OCI-LY7 (cell line): Measurements from ENCODE around the gene SMPDL3B. TPM values are rescaled to one million over a fixed set of nuclear protein-coding genes. Genes with fewer than 3 reads are reported as not detected.

Source experiments
- BruUV-seq: library from RNA; stranded (reverse); fragments of 400-500 nt; replicated peaks from 2 replicates; lab custom pipeline; 2021; lab: Mats Ljungman, UMichigan
- CTCF ChIA-PET: fragments of 300-600 bp; sonication (Branson Sonifier 250); formaldehyde crosslinking; loops from one replicate; lab custom pipeline; 2022; ENCODE audit warnings: antibody characterized with exemption; ENCODE audit not compliant: unreplicated experiment; lab: Charles Lee
- POLR2A ChIA-PET: fragments of 300-600 bp; sonication (Branson Sonifier 250); formaldehyde crosslinking; loops from one replicate; lab custom pipeline; 2022; ENCODE audit warnings: antibody characterized with exemption; lab: Charles Lee
- DNase-seq: peaks from one replicate; pipeline ENCODE4 v3.0.0-alpha.2; 2015; ENCODE audit warnings: low spot score
- H2AFZ ChIP-seq: fragments of 200-600 bp; sonication (generic), shearing (Covaris generic); 2 replicates; pipeline ENCODE4 v1.6.1; 2014; ENCODE audit warnings: mild to moderate bottlenecking, antibody characterized with exemption, low read length, moderate library complexity
- H3K27ac ChIP-seq: fragments of 200-600 bp; sonication (generic); 2 replicates; pipeline ENCODE4 v1.5.1; 2014; ENCODE audit warnings: mixed run types, low read depth, mild to moderate bottlenecking, moderate library complexity, low read length, inconsistent platforms; ENCODE audit not compliant: poor library complexity, severe bottlenecking
- H3K36me3 ChIP-seq: fragments of 200-600 bp; sonication (generic); 2 replicates; pipeline ENCODE4 v1.6.1; 2014; ENCODE audit warnings: mild to moderate bottlenecking, antibody characterized with exemption, low read length, moderate library complexity, mixed read lengths; ENCODE audit not compliant: insufficient read depth
- H3K4me1 ChIP-seq: fragments of 200-600 bp; sonication (generic); 2 replicates; pipeline ENCODE4 v1.5.1; 2014; ENCODE audit warnings: mild to moderate bottlenecking, low read length; ENCODE audit not compliant: insufficient read depth, poor library complexity, severe bottlenecking
- H3K4me2 ChIP-seq: fragments of 200-600 bp; sonication (generic); 2 replicates; pipeline ENCODE4 v1.6.1; 2014; ENCODE audit warnings: mild to moderate bottlenecking, low read length
- H3K4me3 ChIP-seq: fragments of 200-600 bp; sonication (generic); 2 replicates; pipeline ENCODE4 v1.5.1; 2014; ENCODE audit warnings: mild to moderate bottlenecking, low read depth, low read length; ENCODE audit not compliant: poor library complexity, severe bottlenecking
- H3K79me2 ChIP-seq: fragments of 200-600 bp; sonication (generic); 2 replicates; pipeline ENCODE4 v1.6.1; 2016; ENCODE audit warnings: low read depth, mild to moderate bottlenecking, low read length, moderate library complexity, mixed read lengths; ENCODE audit not compliant: insufficient read depth
- H3K9me2 ChIP-seq: fragments of 200-600 bp; sonication (generic); 2 replicates; pipeline ENCODE4 v1.6.1; 2016; ENCODE audit warnings: mild to moderate bottlenecking, low read length, mixed read lengths; ENCODE audit not compliant: insufficient read depth
- H3K9me3 ChIP-seq: fragments of 200-600 bp; sonication (generic); 2 replicates; pipeline ENCODE4 v1.6.1; 2014; ENCODE audit warnings: mild to moderate bottlenecking, mixed run types, low read length, mixed read lengths
- H4K20me1 ChIP-seq: fragments of 200-600 bp; sonication (generic); 2 replicates; pipeline ENCODE4 v1.6.1; 2014; ENCODE audit warnings: mild to moderate bottlenecking, antibody characterized with exemption, low read length, moderate library complexity, mixed read lengths; ENCODE audit not compliant: insufficient read depth
- CTCF ChIP-seq: fragments of 200-600 bp; sonication (generic); conservative IDR thresholded peaks from 2 replicates; pipeline ENCODE4 v1.5.1; 2014; ENCODE audit warnings: mild to moderate bottlenecking, antibody characterized with exemption, low read length, moderate library complexity, mixed read lengths
- EZH2phosphoT487 ChIP-seq: fragments of 200-600 bp; sonication (generic); IDR thresholded peaks from 2 replicates; pipeline ENCODE4 v1.6.1; 2018; ENCODE audit warnings: low read depth, borderline replicate concordance, mild to moderate bottlenecking, mixed run types, antibody characterized with exemption, low read length, moderate library complexity, mixed read lengths
- intact Hi-C: fragments of 100-400 bp; cut with micrococcal nuclease; formaldehyde crosslinking; loops from one replicate; pipeline ENCODE4 v1.10.0; 2022; ENCODE audit not compliant: unreplicated experiment
- total RNA-seq, 2 experiments: library from RNA; depleted of rRNA in 1 of 2; stranded (reverse); fragments of >200 nt in 1 of 2; shearing (Covaris generic) in 1 of 2; gene quantifications; 2 replicates each; pipeline ENCODE4 v1.2.3, GENCODE V29; 2014 to 2022

The SMPDL3B gene
- total RNA-seq, 2 experiments from 2014 or later = 0.19 TPM; not detected in 1

- ChIA-PET CTCF (no interaction called here), POLR2A (interaction anchor here (0.7 kb wide), 2 partner anchors 9 to 157 kb away, joined by 4 read pairs; no protein-coding TSS in a partner anchor)
- intact Hi-C loops = no loop called here
- no peak overlapping the region for H3K4me3 ChIP-seq
- H3K4me1 ChIP-seq = peaks cover 30% of the 10 kb centered on the region
- peak overlapping the region; percentile 51 for H3K4me2 ChIP-seq
- no TSS peak for BruUV-seq
- H2AFZ ChIP-seq = peak overlapping the region; percentile 65; the same call in 1 of the 2 replicates
- H3K36me3 ChIP-seq = no peaks in the 10 kb centered on the region
- no peaks in the 10 kb centered on the region for H3K9me3 ChIP-seq
- H3K9me2 ChIP-seq = no peaks in the 10 kb centered on the region
- TF ChIP-seq EZH2phosphoT487 = no peak
- TF ChIP-seq CTCF = no peak
- no peaks in the 10 kb centered on the region for H4K20me1 ChIP-seq
- no peak overlapping the region for H3K27ac ChIP-seq
- no peaks in the 10 kb centered on the region for H3K79me2 ChIP-seq
- no peak for DNase-seq
Measured at GRCh38 chr1:27935721-27936120, 921 bp downstream of the SMPDL3B start.

DNA sequence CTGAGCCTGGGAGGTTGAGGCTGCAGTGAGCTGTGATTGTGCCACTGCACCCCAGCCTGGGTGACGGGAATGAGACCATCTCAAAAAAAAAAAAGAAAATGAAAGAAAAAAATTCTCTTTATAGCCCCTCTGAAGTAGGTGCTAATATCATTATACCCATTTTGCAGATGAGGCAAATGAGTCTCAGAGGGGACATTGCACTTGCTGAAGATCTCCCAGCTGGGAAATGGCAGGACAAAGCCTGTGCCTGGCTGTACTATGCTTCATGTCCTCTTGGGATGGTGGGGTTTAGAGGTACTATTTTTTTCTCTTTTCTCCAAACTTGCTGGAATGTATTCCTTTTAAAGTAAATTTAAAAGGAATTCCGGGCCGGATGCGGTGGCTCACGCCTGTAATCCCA lies 1.6 kb downstream of the SMPDL3B start:
- no peaks in the 10 kb centered on the region for H3K9me3 ChIP-seq
- H2AFZ ChIP-seq = no peak overlapping the region
- H3K9me2 ChIP-seq = no peaks in the 10 kb centered on the region
- no peak overlapping the region for H3K4me3 ChIP-seq
- no peak overlapping the region for H3K4me2 ChIP-seq
- no peaks in the 10 kb centered on the region for H4K20me1 ChIP-seq
- H3K36me3 ChIP-seq = no peaks in the 10 kb centered on the region
- peaks cover 30% of the 10 kb centered on the region for H3K4me1 ChIP-seq
- DNase-seq = no peak
- no peaks in the 10 kb centered on the region for H3K79me2 ChIP-seq
- POLR2A ChIA-PET = interaction anchor here (0.7 kb wide), 2 partner anchors 8 to 158 kb away, joined by 4 read pairs; no protein-coding TSS in a partner anchor
- CTCF ChIA-PET = no interaction called here
- no TSS peak for BruUV-seq
- intact Hi-C loops = no loop called here
- H3K27ac ChIP-seq = no peak overlapping the region
- TF ChIP-seq EZH2phosphoT487 (no peak), CTCF (no peak)

DNA sequence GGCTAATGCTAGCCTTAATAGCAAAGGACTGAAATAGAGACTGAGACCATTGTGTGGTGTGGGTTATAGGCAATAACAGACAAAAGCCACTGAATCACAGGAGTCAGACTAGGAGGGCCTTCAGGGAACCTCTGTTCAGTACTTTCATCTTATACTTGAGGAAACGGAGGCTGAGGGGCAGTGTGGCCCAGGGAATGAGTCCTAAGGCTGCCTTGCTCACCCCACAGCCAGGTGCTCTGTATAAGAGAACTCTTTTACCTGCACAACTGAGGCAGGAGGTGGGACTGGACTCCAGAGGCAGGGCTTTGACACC lies 2.7 kb downstream of the SMPDL3B start:
- intact Hi-C loops = no loop called here
- no peak for DNase-seq
- Histone ChIP-seq H3K36me3 (no peaks in the 10 kb centered on the region), H3K9me3 (no peaks in the 10 kb centered on the region), H3K79me2 (no peaks in the 10 kb centered on the region), H4K20me1 (no peaks in the 10 kb centered on the region), H3K4me2 (no peak overlapping the region), H3K4me1 (peaks cover 22% of the 10 kb centered on the region), H3K27ac (no peak overlapping the region), H2AFZ (no peak overlapping the region), H3K4me3 (no peak overlapping the region), H3K9me2 (no peaks in the 10 kb centered on the region)
- ChIA-PET CTCF (no interaction called here), POLR2A (interaction anchor here (0.6 kb wide), 1 partner anchor 569 kb away, joined by 3 read pairs; no protein-coding TSS in a partner anchor)
- no TSS peak for BruUV-seq
- no peak for TF ChIP-seq CTCF
- TF ChIP-seq EZH2phosphoT487 = no peak
